ENCODE measurements around the gene PER1. TPM values are rescaled to one million over a fixed set of nuclear protein-coding genes. Genes with fewer than 3 reads are reported as not detected.

PER1 gene, protein sequence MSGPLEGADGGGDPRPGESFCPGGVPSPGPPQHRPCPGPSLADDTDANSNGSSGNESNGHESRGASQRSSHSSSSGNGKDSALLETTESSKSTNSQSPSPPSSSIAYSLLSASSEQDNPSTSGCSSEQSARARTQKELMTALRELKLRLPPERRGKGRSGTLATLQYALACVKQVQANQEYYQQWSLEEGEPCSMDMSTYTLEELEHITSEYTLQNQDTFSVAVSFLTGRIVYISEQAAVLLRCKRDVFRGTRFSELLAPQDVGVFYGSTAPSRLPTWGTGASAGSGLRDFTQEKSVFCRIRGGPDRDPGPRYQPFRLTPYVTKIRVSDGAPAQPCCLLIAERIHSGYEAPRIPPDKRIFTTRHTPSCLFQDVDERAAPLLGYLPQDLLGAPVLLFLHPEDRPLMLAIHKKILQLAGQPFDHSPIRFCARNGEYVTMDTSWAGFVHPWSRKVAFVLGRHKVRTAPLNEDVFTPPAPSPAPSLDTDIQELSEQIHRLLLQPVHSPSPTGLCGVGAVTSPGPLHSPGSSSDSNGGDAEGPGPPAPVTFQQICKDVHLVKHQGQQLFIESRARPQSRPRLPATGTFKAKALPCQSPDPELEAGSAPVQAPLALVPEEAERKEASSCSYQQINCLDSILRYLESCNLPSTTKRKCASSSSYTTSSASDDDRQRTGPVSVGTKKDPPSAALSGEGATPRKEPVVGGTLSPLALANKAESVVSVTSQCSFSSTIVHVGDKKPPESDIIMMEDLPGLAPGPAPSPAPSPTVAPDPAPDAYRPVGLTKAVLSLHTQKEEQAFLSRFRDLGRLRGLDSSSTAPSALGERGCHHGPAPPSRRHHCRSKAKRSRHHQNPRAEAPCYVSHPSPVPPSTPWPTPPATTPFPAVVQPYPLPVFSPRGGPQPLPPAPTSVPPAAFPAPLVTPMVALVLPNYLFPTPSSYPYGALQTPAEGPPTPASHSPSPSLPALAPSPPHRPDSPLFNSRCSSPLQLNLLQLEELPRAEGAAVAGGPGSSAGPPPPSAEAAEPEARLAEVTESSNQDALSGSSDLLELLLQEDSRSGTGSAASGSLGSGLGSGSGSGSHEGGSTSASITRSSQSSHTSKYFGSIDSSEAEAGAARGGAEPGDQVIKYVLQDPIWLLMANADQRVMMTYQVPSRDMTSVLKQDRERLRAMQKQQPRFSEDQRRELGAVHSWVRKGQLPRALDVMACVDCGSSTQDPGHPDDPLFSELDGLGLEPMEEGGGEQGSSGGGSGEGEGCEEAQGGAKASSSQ (N-terminal part only)
- total RNA-seq, result 100 to 1,000 TPM; 123 to 129 TPM

DNA sequence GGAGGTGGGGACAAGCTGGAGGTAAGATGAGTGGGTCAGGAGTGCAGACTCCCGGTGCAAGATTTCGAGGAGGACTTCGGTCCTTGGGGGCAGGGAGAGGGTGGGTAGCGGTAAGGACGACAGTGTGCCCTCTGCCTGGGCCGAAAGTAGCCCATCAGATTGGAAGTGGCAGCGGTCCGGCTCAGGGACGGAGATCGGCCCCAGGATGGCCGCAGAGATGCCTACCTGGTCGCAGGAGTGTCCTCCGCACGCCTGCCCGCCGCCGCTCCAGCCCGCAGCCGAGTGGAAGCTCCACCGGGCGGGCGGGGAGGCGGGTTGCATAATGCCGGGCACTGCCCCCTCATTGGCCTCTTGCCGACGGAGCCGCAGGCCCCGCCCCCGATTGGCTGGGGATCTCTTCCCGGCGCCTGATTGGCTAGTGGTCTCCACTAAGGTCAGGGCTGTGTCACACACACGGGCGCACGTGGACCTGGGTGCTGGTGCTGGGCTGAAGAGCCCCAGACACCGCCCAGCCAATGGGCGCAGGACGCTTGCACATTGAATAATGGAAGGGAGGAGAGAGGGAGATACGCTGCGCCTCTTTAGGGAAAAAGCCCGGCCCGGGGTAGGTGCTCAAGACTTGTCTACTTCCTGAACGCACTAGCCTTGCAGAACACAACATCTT lies at the start of gene PER1:
Gene PER1, minus strand, starts transcription at position 293 of the 664 bp plus-strand sequence. CDS start 1,698 bp downstream, outside the sequence.
- Mint-ChIP-seq H3K27me3 (no peaks in the 10 kb centered on the region), H3K36me3 (ENCODE audit: low read depth) (peaks cover 34% of the 10 kb centered on the region), H3K9me3 (no peaks in the 10 kb centered on the region), H3K4me3 (no peak within 1 kb of the TSS), H3K27ac (no peak within 1 kb of the TSS), H3K4me1 (ENCODE audit: low read depth) (peaks cover 38% of the 10 kb centered on the region)
- ChIA-PET POLR2A (interaction anchor here (1.3 to 22.8 kb wide), 7 partner anchors 9 to 97 kb away, joined by 3 to 476 read pairs (median 9); partner anchors contain the start of genes HES7 and PFAS), CTCF (interaction anchor here (0.9 to 5.2 kb wide), 3 partner anchors 13 to 72 kb away, joined by 3 to 27 read pairs (median 10); partner anchors contain the start of gene ALOXE3)
- intact Hi-C loops (cut with micrococcal nuclease), result loop anchor here (2.0 kb wide), 1 partner anchor 27 kb away; the partner anchor contains the start of gene HES7
- DNase-seq, result peak; percentile 96
- TF ChIP-seq, protein P1, sequence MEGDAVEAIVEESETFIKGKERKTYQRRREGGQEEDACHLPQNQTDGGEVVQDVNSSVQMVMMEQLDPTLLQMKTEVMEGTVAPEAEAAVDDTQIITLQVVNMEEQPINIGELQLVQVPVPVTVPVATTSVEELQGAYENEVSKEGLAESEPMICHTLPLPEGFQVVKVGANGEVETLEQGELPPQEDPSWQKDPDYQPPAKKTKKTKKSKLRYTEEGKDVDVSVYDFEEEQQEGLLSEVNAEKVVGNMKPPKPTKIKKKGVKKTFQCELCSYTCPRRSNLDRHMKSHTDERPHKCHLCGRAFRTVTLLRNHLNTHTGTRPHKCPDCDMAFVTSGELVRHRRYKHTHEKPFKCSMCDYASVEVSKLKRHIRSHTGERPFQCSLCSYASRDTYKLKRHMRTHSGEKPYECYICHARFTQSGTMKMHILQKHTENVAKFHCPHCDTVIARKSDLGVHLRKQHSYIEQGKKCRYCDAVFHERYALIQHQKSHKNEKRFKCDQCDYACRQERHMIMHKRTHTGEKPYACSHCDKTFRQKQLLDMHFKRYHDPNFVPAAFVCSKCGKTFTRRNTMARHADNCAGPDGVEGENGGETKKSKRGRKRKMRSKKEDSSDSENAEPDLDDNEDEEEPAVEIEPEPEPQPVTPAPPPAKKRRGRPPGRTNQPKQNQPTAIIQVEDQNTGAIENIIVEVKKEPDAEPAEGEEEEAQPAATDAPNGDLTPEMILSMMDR (IDR thresholded peaks at IDR 0.05), result no peak
- peak; percentile 38 for ATAC-seq

DNA sequence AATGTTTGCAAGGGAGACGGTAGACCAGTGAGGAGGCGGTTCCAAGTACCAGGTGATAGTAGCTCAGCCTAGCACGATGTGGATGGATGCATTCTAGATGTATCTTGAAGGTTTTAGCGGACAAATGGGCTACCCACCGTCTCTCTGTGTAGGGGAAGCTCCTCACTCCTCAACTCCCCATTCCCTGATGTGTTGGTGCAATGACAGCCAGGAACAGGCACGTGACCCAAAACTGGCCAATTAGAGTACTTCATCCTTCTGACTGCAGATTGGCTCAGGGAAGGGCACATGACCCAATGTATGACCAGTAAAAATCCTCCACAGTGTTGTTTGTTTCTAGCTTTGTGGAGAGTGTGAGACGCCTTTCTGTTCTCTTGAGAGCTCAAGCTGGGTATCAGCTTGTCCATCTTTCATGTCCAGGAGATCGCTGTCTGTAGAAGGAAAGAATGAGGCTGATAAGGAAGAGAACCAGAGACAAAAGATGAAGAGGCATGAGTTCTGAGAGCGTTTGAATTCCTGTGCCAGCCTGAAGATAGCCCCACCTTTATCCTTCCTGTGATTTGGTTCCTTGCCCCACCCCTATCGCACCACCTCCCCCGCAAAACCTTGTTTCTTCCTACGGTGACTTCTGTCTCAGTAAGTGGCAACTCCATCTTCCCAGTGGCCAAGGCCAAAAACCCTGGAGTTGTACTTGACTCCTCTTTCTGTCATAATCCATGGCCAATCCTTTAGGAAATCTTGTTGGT lies 40.0 kb upstream of the PER1 start:
- Mint-ChIP-seq H3K4me1 (ENCODE audit: low read depth) (peaks cover 18% of the 10 kb centered on the region), H3K36me3 (ENCODE audit: low read depth) (no peaks in the 10 kb centered on the region), H3K9me3 (no peaks in the 10 kb centered on the region), H3K4me3 (no peak overlapping the region), H3K27ac (no peak overlapping the region), H3K27me3 (no peaks in the 10 kb centered on the region)
- peak; percentile 77 for DNase-seq
- TF ChIP-seq, protein P1 (IDR thresholded peaks at IDR 0.05), result no peak
- POLR2A ChIA-PET, result interaction anchor here (1.3 to 12.1 kb wide), 6 partner anchors 14 to 56 kb away, joined by 5 to 273 read pairs (median 75); partner anchors contain the start of genes AURKB, CTC1 and TMEM107
- ATAC-seq, result peak; percentile 36
- CTCF ChIA-PET, result interaction anchor here (0.6 to 4.6 kb wide), 6 partner anchors 8 to 109 kb away, joined by 3 to 28 read pairs (median 4); no protein-coding TSS in a partner anchor
- intact Hi-C loops (cut with micrococcal nuclease), result no loop called here

DNA sequence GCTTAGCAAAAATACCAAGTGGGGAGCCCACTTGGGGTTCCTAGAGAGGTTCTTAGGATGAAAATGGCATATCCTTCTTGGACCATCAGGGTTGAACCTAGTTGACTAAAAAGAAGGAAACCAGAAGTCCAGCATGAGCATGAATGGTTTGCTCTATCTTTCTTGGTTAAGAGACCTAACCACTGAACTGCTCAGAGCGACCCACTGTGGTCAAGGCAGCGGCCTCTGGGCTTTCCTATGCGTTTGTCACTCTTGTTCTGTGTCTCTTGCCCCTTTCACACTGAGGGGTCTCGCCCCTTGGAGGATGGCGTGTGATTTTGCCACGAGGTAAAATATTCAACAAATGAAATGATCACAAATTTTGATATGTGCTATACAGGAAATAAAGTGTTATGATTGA lies 38.3 kb upstream of the PER1 start:
- POLR2A ChIA-PET, result interaction anchor here (1.4 to 12.1 kb wide), 6 partner anchors 15 to 68 kb away, joined by 3 to 273 read pairs (median 78); partner anchors contain the start of genes AURKB, TMEM107 and VAMP2
- Mint-ChIP-seq H3K9me3 (no peaks in the 10 kb centered on the region), H3K36me3 (ENCODE audit: low read depth) (no peaks in the 10 kb centered on the region), H3K4me1 (ENCODE audit: low read depth) (peaks cover 10% of the 10 kb centered on the region), H3K4me3 (no peak overlapping the region), H3K27ac (peak overlapping the region; percentile 90), H3K27me3 (no peaks in the 10 kb centered on the region)
- no peak for DNase-seq
- TF ChIP-seq, protein P1 (IDR thresholded peaks at IDR 0.05), result no peak
- ATAC-seq, result no peak
- intact Hi-C loops (cut with micrococcal nuclease), result loop anchor here (1.0 kb wide), 1 partner anchor 9 kb away; no protein-coding TSS in a partner anchor
- CTCF ChIA-PET, result interaction anchor here (0.8 to 6.6 kb wide), 8 partner anchors 9 to 97 kb away, joined by 3 to 31 read pairs (median 8); partner anchors contain the start of genes ALOXE3, CTC1 and PFAS

Data from activated CD8-positive, alpha-beta T cell treated with anti-CD3 and anti-CD28 coated beads for 36 hours (primary cell).